ENCODE data around the gene STARD9. TPM values are rescaled to one million over a fixed set of nuclear protein-coding genes. Genes with fewer than 3 reads are reported as not detected.

Gene STARD9
- total RNA-seq, 1 donor from 2014 or later, result 1.6 TPM

DNA sequence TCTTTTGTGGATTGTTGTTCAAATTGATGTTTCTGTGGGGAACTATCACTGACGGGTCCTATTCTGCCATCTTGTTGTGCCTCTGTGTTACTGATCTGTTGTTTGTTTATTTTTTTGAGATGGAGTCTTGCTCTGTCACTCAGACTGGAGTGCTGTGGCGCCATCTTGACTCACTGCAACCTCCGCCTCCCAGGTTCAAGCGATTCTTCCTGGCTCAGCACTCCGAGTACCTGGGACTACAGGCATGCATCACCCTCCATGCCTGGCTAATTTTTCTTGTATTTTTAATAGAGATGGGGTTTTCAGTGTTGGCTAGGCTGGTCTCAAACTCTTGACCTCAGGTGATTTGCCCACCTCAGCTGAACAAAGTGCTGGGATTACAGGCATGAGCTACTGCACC, 129.9 kb downstream of the STARD9 start:
- no peaks in the 10 kb centered on the region for H3K27me3 ChIP-seq (ENCODE audit: control insufficient read depth, insufficient read depth, low read length)
- no peak overlapping the region for H3K4me3 ChIP-seq (ENCODE audit: low read depth, low read length)
- no peak for FAIRE-seq
- no peak for DNase-seq (ENCODE audit: low read depth)
- no peaks in the 10 kb centered on the region for H3K36me3 ChIP-seq (ENCODE audit: control insufficient read depth, insufficient read depth, low read length)
- TF ChIP-seq, protein P1, sequence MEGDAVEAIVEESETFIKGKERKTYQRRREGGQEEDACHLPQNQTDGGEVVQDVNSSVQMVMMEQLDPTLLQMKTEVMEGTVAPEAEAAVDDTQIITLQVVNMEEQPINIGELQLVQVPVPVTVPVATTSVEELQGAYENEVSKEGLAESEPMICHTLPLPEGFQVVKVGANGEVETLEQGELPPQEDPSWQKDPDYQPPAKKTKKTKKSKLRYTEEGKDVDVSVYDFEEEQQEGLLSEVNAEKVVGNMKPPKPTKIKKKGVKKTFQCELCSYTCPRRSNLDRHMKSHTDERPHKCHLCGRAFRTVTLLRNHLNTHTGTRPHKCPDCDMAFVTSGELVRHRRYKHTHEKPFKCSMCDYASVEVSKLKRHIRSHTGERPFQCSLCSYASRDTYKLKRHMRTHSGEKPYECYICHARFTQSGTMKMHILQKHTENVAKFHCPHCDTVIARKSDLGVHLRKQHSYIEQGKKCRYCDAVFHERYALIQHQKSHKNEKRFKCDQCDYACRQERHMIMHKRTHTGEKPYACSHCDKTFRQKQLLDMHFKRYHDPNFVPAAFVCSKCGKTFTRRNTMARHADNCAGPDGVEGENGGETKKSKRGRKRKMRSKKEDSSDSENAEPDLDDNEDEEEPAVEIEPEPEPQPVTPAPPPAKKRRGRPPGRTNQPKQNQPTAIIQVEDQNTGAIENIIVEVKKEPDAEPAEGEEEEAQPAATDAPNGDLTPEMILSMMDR (IDR thresholded peaks at IDR 0.05; ENCODE audit: insufficient read depth, low read length, severe bottlenecking), result no peak

DNA sequence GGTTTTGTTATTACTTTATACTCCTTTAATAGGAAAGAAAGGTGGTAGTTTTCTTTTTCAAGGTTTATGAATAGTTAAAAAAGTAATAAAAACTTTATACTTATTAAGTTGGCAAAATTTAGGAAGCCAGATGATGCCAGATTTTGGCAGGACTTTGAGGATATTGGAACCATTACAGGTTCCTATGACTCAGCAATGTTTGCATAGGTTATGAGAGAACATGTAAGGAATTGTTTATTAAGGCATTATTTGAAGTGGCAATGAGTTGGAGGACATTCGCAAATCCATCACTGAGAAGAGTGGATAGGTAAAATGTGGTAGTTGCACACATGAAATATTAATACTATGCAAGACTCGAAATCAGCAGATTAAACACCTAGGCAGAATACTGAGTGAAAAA, 131.7 kb downstream of the STARD9 start:
- DNase-seq (ENCODE audit: low read depth) (peak; percentile 90), FAIRE-seq (no peak)
- H3K36me3 ChIP-seq (ENCODE audit: control insufficient read depth, insufficient read depth, low read length), result no peaks in the 10 kb centered on the region
- H3K4me3 ChIP-seq (ENCODE audit: low read depth, low read length), result no peak overlapping the region
- H3K27me3 ChIP-seq (ENCODE audit: control insufficient read depth, insufficient read depth, low read length), result no peaks in the 10 kb centered on the region
- TF ChIP-seq, protein P1 (IDR thresholded peaks at IDR 0.05; ENCODE audit: insufficient read depth, low read length, severe bottlenecking), result no peak

DNA sequence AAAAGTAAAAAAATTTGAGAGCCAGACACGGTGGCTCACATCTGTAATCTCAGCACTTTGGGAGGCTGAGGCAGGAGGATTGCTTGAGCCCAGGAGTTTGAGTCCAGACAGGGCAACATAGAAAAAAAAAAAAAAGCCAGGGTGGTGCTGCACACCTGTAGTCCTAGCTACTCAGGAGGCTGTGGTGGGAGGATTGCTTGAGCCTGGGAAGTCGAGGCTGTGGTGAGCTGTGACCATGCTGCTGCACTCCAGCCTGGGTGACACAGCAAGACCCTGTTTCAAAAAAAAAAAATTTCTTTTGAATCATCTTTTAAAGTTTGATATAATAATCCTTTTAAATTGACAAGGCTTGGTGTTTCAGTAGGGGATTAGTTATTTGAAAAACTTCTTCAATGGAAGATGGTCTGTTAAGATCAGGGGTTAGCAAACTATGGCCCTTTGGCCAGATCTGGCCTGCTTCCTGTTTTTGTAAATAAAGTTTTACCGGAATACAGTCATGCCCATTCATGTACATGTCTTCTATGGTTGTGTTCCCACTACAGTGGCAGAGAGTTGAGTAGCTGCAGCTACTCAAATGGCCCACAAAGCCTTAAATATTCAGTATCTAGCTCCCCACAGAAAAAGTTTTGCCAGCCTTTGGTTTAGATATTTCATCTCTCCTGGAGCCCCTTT, 132.6 kb downstream of the STARD9 start:
- TF ChIP-seq, protein P1 (IDR thresholded peaks at IDR 0.05; ENCODE audit: insufficient read depth, low read length, severe bottlenecking), result no peak
- no peak for FAIRE-seq

DNA sequence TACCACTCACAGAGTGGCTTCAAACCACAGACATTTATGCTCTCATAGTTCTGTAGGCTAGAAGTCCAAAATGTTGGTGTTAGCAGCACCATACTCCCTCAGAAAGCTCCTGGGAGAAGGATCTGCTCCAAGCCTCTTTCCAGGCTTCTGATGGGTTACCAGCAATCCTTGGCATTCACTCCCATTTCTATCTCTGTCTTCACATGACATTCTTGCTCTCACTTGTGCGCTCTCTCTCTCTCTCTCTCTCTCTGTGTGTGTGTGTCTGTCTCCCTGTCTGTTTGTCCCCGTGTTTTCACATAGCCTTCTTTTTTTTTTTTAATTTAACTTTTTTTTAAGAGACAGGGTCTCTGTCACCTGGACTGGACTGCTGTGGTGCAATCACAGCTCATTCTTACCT, 135.3 kb downstream of the STARD9 start:
- FAIRE-seq, result no peak

More for the DNA sequence above, 132.6 kb downstream of the STARD9 start:
- Histone ChIP-seq H3K4me3 (ENCODE audit: low read depth, low read length) (no peak overlapping the region), H3K36me3 (ENCODE audit: control insufficient read depth, insufficient read depth, low read length) (no peaks in the 10 kb centered on the region), H3K27me3 (ENCODE audit: control insufficient read depth, insufficient read depth, low read length) (no peaks in the 10 kb centered on the region)
- DNase-seq (ENCODE audit: low read depth), result peak; percentile 37

DNA sequence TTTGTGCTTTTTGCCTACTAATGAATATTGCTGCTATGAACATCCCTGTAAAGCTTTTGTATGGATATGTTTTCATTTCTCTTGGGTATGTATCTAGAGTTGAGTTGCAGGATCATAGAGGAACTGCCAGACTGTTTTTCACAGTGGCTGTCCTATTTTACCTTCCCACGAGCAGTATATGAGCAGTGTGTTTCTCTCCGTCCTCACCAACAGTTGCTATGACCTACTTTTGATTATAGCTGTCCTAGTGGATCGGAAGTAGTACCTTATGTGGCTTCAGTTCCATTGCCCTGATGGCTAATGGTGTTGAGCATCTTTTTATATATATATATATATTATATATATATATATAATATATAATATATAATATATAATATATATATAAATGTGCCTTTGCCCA, 136.3 kb downstream of the STARD9 start:
- TF ChIP-seq, protein P1 (IDR thresholded peaks at IDR 0.05; ENCODE audit: insufficient read depth, low read length, severe bottlenecking), result no peak
- H3K27me3 ChIP-seq (ENCODE audit: control insufficient read depth, insufficient read depth, low read length), result no peaks in the 10 kb centered on the region
- DNase-seq (ENCODE audit: low read depth) (no peak), FAIRE-seq (no peak)
- no peak overlapping the region for H3K4me3 ChIP-seq (ENCODE audit: low read depth, low read length)
- H3K36me3 ChIP-seq (ENCODE audit: control insufficient read depth, insufficient read depth, low read length), result no peaks in the 10 kb centered on the region

More for the DNA sequence above, 135.3 kb downstream of the STARD9 start:
- no peak for DNase-seq (ENCODE audit: low read depth)
- TF ChIP-seq, protein P1 (IDR thresholded peaks at IDR 0.05; ENCODE audit: insufficient read depth, low read length, severe bottlenecking), result no peak
- H3K36me3 ChIP-seq (ENCODE audit: control insufficient read depth, insufficient read depth, low read length), result no peaks in the 10 kb centered on the region
- H3K4me3 ChIP-seq (ENCODE audit: low read depth, low read length), result no peak overlapping the region
- no peaks in the 10 kb centered on the region for H3K27me3 ChIP-seq (ENCODE audit: control insufficient read depth, insufficient read depth, low read length)

DNA sequence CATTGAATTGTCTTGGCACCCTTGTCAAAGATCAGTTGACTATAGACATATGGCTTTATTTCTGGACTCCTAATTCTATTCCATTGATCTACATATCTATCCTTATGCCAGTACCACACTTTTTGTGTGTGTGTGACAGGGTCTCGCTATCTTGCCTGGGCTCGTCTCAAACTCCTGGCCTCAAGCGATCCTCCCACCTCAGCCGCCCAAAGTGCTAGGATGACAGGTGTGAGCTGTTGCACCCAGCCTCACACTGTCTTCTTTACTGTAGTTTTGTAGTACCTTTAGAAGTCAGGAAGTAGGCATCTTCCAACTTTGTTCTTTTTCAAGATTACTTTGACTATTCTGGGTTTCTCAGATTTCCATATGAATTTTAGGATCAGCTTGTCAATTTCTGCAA, 137.2 kb downstream of the STARD9 start:
- FAIRE-seq (no peak), DNase-seq (ENCODE audit: low read depth) (no peak)
- H3K4me3 ChIP-seq (ENCODE audit: low read depth, low read length), result no peak overlapping the region
- H3K36me3 ChIP-seq (ENCODE audit: control insufficient read depth, insufficient read depth, low read length), result no peaks in the 10 kb centered on the region
- no peaks in the 10 kb centered on the region for H3K27me3 ChIP-seq (ENCODE audit: control insufficient read depth, insufficient read depth, low read length)
- TF ChIP-seq, protein P1 (IDR thresholded peaks at IDR 0.05; ENCODE audit: insufficient read depth, low read length, severe bottlenecking), result no peak
